Stimulated activated CD4-positive, alpha-beta T cell treated with anti-CD3 and anti-CD28 coated beads, TNF-alpha, amount 100 ng/mL, for 24 hours (primary cell): Measurements from ENCODE around the gene TIFAB.

Source experiments
- DNase-seq, 3 experiments: peaks; one replicate each; pipeline ENCODE4 v3.0.0-alpha.2; 2020; ENCODE audit warnings: low read depth in 3 of 3

Gene TIFAB

DNA sequence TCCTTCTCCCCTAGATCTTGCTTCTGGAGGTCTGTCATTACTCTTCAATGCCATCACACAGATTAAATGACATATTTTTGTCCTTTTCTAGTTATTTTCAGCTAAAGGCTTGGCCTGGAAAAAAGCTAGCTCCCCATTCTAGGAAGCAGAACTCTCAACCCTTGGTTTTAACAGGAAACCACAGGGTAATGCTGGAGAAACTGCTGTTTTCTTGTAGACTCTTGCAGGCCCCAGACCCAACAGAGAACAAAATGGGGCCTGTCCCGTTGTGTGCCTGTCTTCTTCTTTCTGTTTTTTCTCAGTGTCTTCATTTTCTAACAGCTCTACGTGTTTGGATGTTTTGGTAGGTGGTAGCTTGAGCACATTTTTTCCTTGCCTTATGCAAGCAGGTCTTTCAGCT, 26.5 kb downstream of the TIFAB start:
- no peak for DNase-seq

- no peak for DNase-seq
Observed at GRCh38 chr5:135423846-135424168, 28.3 kb downstream of the TIFAB start.

GRCh38 chr5:135423146-135423845, 28.9 kb downstream of the TIFAB start:
- DNase-seq: no peak

DNA sequence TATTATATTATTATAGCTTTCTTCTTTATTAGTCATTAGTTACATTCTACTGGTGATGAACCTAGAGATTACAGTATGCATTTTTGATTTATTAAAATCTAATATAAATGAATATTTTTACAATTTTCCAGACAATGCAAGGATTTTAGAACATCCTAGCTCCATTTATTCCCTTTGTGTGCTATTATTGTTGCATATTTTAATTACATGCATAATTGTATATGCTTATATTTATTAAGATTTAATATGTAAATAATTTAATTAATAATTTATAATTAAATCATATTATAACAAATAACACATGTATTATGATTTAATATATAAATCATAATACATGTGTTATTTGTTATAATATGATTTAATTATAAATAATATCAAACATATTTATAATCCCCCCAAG, 29.7 kb downstream of the TIFAB start:
- DNase-seq: no peak

- DNase-seq: no peak
Observed at GRCh38 chr5:135417083-135417482, 35.1 kb downstream of the TIFAB start.

DNA sequence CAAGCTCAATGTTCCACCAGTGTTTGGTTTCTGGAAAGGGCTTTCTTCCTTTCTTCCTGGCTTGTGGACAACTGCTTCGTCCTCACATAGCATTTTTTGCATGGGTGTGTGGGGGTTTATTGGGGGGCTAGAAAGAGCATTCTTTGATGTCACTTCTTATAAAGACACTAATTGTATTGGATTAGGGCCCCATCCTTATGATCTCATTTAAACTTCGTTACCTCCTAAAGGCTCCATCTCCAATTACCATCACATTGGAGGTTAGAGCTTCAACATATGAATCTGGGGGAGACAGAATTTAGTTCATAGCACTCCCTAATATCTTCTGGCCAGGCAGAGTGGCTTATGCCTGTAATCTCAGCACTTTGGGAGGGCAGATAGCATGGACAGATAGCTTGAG, 47.1 kb downstream of the TIFAB start:
- DNase-seq: no peak

- DNase-seq: no peak
Observed at GRCh38 chr5:135402031-135402430, 50.1 kb downstream of the TIFAB start.

DNA sequence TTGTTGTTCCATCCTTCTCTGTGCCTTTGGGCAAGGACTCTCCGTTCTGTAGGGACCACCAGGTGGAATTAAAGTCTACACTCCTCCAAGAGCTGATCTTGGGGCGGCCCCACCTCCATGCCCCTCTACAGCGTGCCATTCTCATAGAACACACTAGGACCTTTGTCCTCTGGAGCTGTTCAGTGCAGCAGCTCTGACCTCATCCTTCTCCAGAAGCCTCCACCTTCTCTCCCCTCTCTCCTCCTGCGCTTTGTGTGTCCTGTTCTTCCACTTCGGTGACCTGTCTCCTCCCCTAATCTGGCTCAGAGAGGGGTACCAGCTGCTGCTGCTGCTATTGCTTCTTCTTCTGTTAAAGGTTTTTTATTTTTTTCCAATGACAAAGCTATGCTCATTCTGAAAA, 51.3 kb downstream of the TIFAB start:
- DNase-seq: no peak

GRCh38 chr5:135399794-135400542, 52.2 kb downstream of the TIFAB start:
- no peak for DNase-seq

DNA sequence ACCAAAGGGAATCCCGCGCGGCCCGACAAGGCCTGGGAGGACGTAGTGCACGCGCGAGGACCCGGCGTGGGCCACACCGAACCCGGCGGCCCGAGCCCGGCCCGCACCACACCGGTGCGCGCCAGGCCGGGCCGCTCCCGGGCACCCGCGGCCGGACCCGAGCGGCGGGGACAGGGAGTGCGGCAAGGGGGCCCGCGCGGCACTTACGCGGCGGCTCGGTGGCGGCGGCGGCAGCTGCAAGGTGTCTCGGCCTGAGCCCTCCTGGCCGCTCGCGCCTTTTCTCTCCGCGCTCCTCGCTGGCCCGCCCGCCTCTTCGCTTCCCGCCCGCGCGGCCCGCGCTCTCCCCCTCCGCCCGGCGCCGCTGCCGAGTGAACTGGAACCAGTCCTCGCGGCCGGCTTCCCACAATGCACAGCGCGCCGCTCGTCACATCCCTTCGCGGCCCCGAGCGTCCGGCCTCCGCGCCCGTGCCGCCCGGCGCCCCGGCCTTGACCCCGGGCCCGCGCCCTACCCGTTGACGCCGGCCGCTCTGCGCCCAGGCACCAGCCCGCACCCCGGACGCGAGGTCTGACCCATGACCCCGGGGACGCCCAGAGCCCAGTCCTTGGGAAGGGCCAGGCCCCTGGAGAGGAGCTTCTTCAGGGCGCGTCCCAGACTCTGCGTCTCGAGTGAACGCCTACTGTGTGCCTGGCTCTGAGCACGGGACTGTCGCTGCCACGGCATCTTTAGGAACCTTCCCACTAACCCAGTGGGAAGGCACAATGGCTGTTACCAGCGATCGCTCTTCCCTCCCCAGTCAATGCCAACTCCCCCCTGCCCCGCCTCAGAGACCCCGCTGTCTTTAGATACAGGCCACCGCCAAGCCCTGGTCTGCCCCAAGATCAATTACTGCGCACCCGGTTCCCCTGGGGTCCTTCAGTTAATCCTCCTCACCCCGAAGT, 53.0 kb downstream of the TIFAB start, which contains the start of gene MACROH2A1:
Gene MACROH2A1, minus strand, starts transcription at position 377 of the 939 bp plus-strand sequence. CDS start 10,138 bp downstream, outside the sequence.
- DNase-seq: peak; percentile 67 to 82 (median 67)

GRCh38 chr5:135398160-135398854, 53.8 kb downstream of the TIFAB start:
- peak in 2 of 3 experiments; percentile 6 to 49 for DNase-seq
